ENCODE data around the gene TMX1. TPM values are rescaled to one million over a fixed set of nuclear protein-coding genes. Genes with fewer than 3 reads are reported as not detected.
A peak's percentile ranks its signal among the peaks of the same experiment; 100 is the strongest.

The TMX1 gene
- total RNA-seq, 1 donor from 2014 or later = 29.9 TPM

- Mint-ChIP-seq H3K4me3 (ENCODE audit: unreplicated experiment) (no peak overlapping the region), H3K36me3 (ENCODE audit: unreplicated experiment) (peaks cover 7% of the 10 kb centered on the region), H3K9me3 (ENCODE audit: unreplicated experiment) (no peaks in the 10 kb centered on the region), H3K4me1 (ENCODE audit: unreplicated experiment) (peaks cover 20% of the 10 kb centered on the region), H3K27me3 (ENCODE audit: unreplicated experiment) (no peaks in the 10 kb centered on the region), H3K27ac (ENCODE audit: unreplicated experiment) (no peak overlapping the region)
- TF ChIP-seq CTCF (IDR thresholded peaks at IDR 0.05) = no peak
- no peak for DNase-seq (ENCODE audit: extremely low spot score, unreplicated experiment)
Measured at GRCh38 chr14:51240804-51241380, 845 bp downstream of the TMX1 start.

- no peak for DNase-seq (ENCODE audit: extremely low spot score, unreplicated experiment)
- peak overlapping the region; percentile 21 for H3K27ac Mint-ChIP-seq (ENCODE audit: unreplicated experiment)
- peaks cover 20% of the 10 kb centered on the region for H3K4me1 Mint-ChIP-seq (ENCODE audit: unreplicated experiment)
- TF ChIP-seq CTCF (IDR thresholded peaks at IDR 0.05) = no peak
- peaks cover 16% of the 10 kb centered on the region for H3K36me3 Mint-ChIP-seq (ENCODE audit: unreplicated experiment)
- H3K9me3 Mint-ChIP-seq (ENCODE audit: unreplicated experiment) = no peaks in the 10 kb centered on the region
- H3K27me3 Mint-ChIP-seq (ENCODE audit: unreplicated experiment) = no peaks in the 10 kb centered on the region
- H3K4me3 Mint-ChIP-seq (ENCODE audit: unreplicated experiment) = peak overlapping the region; percentile 16
Measured at GRCh38 chr14:51242545-51243490, 2.8 kb downstream of the TMX1 start.

- Mint-ChIP-seq H3K4me3 (ENCODE audit: unreplicated experiment) (no peak overlapping the region), H3K27me3 (ENCODE audit: unreplicated experiment) (no peaks in the 10 kb centered on the region), H3K4me1 (ENCODE audit: unreplicated experiment) (peaks cover 20% of the 10 kb centered on the region), H3K27ac (ENCODE audit: unreplicated experiment) (no peak overlapping the region), H3K9me3 (ENCODE audit: unreplicated experiment) (no peaks in the 10 kb centered on the region), H3K36me3 (ENCODE audit: unreplicated experiment) (peaks cover 26% of the 10 kb centered on the region)
- DNase-seq (ENCODE audit: extremely low spot score, unreplicated experiment) = no peak
- TF ChIP-seq CTCF (IDR thresholded peaks at IDR 0.05) = no peak
Measured at GRCh38 chr14:51244591-51244990, 4.5 kb downstream of the TMX1 start.

DNA sequence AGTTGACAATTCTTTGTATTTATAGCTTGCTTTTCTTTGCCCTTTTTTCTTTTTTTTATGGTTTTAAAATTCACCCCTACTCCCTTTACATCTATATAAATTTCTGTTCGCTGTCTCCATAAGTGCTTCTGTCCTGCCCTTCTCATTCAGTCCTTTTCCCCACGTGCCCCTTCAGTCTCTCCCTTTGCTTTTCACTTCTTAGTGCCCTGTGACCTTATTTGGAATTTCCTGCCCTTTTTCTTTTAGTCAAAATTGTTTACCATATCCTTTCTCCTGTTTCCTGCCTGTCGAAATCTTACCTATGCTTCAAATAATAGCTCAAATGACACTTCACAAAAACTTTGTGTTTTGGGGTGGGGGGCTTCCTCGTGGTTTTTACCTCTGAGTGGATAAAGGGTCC lies 6.0 kb downstream of the TMX1 start:
- H3K27me3 Mint-ChIP-seq (ENCODE audit: unreplicated experiment) = no peaks in the 10 kb centered on the region
- peaks cover 20% of the 10 kb centered on the region for H3K4me1 Mint-ChIP-seq (ENCODE audit: unreplicated experiment)
- peak overlapping the region; percentile 48 for H3K27ac Mint-ChIP-seq (ENCODE audit: unreplicated experiment)
- TF ChIP-seq CTCF (IDR thresholded peaks at IDR 0.05) = no peak
- H3K36me3 Mint-ChIP-seq (ENCODE audit: unreplicated experiment) = peaks cover 37% of the 10 kb centered on the region
- no peaks in the 10 kb centered on the region for H3K9me3 Mint-ChIP-seq (ENCODE audit: unreplicated experiment)
- no peak overlapping the region for H3K4me3 Mint-ChIP-seq (ENCODE audit: unreplicated experiment)
- DNase-seq (ENCODE audit: extremely low spot score, unreplicated experiment) = no peak

Data from osteocyte (in vitro differentiated cells).